Muscle layer of duodenum (tissue), 2 donors: ENCODE measurements around the gene LY6G6D.

Experiments used
- H3K27ac ChIP-seq: one replicate; pipeline ENCODE4 v1.7.0; 2013; ENCODE audit warnings: mild to moderate bottlenecking, low read length
- H3K27me3 ChIP-seq: one replicate; pipeline ENCODE4 v1.7.0; 2013; ENCODE audit warnings: low read depth, mild to moderate bottlenecking, control low read depth, low read length
- H3K36me3 ChIP-seq, 2 donors: one replicate each; pipeline ENCODE4 v1.7.0; 2013; ENCODE audit warnings: low read length in 2 of 2, control low read depth in 1 of 2, mild to moderate bottlenecking in 1 of 2; ENCODE audit not compliant: insufficient read depth in 2 of 2, control insufficient read depth in 1 of 2
- H3K4me1 ChIP-seq, 2 donors: one replicate each; pipeline ENCODE4 v1.7.0; 2013; ENCODE audit warnings: low read length in 2 of 2, mild to moderate bottlenecking in 2 of 2, control low read depth in 1 of 2, moderate library complexity in 1 of 2; ENCODE audit not compliant: insufficient read depth in 2 of 2, control insufficient read depth in 1 of 2
- H3K4me3 ChIP-seq, 2 donors: one replicate each; pipeline ENCODE4 v1.7.0; 2013; ENCODE audit warnings: low read length in 2 of 2, low read depth in 1 of 2, mild to moderate bottlenecking in 1 of 2
- H3K9me3 ChIP-seq, 2 donors: one replicate each; pipeline ENCODE4 v1.7.0; 2013; ENCODE audit warnings: low read length in 2 of 2, control low read depth in 1 of 2, mild to moderate bottlenecking in 1 of 2; ENCODE audit not compliant: control insufficient read depth in 1 of 2
- donor health status: healthy.

The LY6G6D gene

GRCh38 chr6:31732029-31732428 is 16.9 kb downstream of the LY6G6D start:
- H3K27me3 ChIP-seq = no peaks in the 10 kb centered on the region

GRCh38 chr6:31733734-31734133 is 18.6 kb downstream of the LY6G6D start:
- Histone ChIP-seq H3K27ac (peak overlapping the region; percentile 100), H3K9me3 (no peaks in the 10 kb centered on the region), H3K4me3 (peak overlapping the region; percentile 92 to 100), H3K27me3 (no peaks in the 10 kb centered on the region), H3K4me1 (peaks cover 4 to 44% of the 10 kb centered on the region in 2 donors), H3K36me3 (peaks cover 35 to 47% of the 10 kb centered on the region in 2 donors)

More at GRCh38 chr6:31732029-31732428, 16.9 kb downstream of the LY6G6D start:
- Histone ChIP-seq H3K4me1 (peaks cover 4 to 53% of the 10 kb centered on the region in 2 donors), H3K36me3 (peaks cover 35 to 53% of the 10 kb centered on the region in 2 donors), H3K27ac (no peak overlapping the region), H3K9me3 (no peaks in the 10 kb centered on the region), H3K4me3 (no peak overlapping the region)

GRCh38 chr6:31734247-31734820 is 19.2 kb downstream of the LY6G6D start:
- H3K4me1 ChIP-seq = peaks cover 4 to 41% of the 10 kb centered on the region in 2 donors
- H3K4me3 ChIP-seq = peak overlapping the region; percentile 92 to 100
- peaks cover 35 to 47% of the 10 kb centered on the region in 2 donors for H3K36me3 ChIP-seq

GRCh38 chr6:31734821-31735406 is 19.8 kb downstream of the LY6G6D start:
- no peaks in the 10 kb centered on the region for H3K9me3 ChIP-seq
- peaks cover 4 to 41% of the 10 kb centered on the region in 2 donors for H3K4me1 ChIP-seq
- H3K27ac ChIP-seq = peak overlapping the region; percentile 100
- peak overlapping the region; percentile 92 to 100 for H3K4me3 ChIP-seq
- no peaks in the 10 kb centered on the region for H3K27me3 ChIP-seq
- H3K36me3 ChIP-seq = peaks cover 35 to 47% of the 10 kb centered on the region in 2 donors

More at GRCh38 chr6:31734247-31734820, 19.2 kb downstream of the LY6G6D start:
- no peaks in the 10 kb centered on the region for H3K9me3 ChIP-seq
- peak overlapping the region; percentile 100 for H3K27ac ChIP-seq
- no peaks in the 10 kb centered on the region for H3K27me3 ChIP-seq

GRCh38 chr6:31736021-31736767 is 21.0 kb downstream of the LY6G6D start, which contains the start of gene CLIC1:
Gene CLIC1, minus strand, starts transcription at chr6:31736530. Its CDS starts 230 bp downstream, at chr6:31736300.
- Histone ChIP-seq H3K4me1 (peaks cover 4 to 40% of the 10 kb centered on the region in 2 donors), H3K4me3 (peak within 1 kb of the TSS; percentile 92 to 100), H3K9me3 (no peaks in the 10 kb centered on the region), H3K27me3 (no peaks in the 10 kb centered on the region), H3K36me3 (peaks cover 29 to 42% of the 10 kb centered on the region in 2 donors), H3K27ac (peak within 1 kb of the TSS; percentile 100)

- H3K4me1 ChIP-seq = peaks cover 4 to 38% of the 10 kb centered on the region in 2 donors
- peaks cover 23 to 39% of the 10 kb centered on the region in 2 donors for H3K36me3 ChIP-seq
- peak overlapping the region; percentile 100 for H3K27ac ChIP-seq
- no peaks in the 10 kb centered on the region for H3K27me3 ChIP-seq
- H3K4me3 ChIP-seq = peak overlapping the region; percentile 92 to 100
- H3K9me3 ChIP-seq = no peaks in the 10 kb centered on the region
Observed at GRCh38 chr6:31736768-31737314, 21.7 kb downstream of the LY6G6D start.

GRCh38 chr6:31737315-31737990 is 22.3 kb downstream of the LY6G6D start:
- H3K27ac ChIP-seq = peak overlapping the region; percentile 100
- H3K9me3 ChIP-seq = no peaks in the 10 kb centered on the region
- H3K4me1 ChIP-seq = peaks cover 4 to 32% of the 10 kb centered on the region in 2 donors
- no peaks in the 10 kb centered on the region for H3K27me3 ChIP-seq
- H3K4me3 ChIP-seq = peak overlapping the region; percentile 27 to 92
- H3K36me3 ChIP-seq = peaks cover 16 to 35% of the 10 kb centered on the region in 2 donors

GRCh38 chr6:31737991-31738979 is 23.1 kb downstream of the LY6G6D start:
- H3K36me3 ChIP-seq = peaks cover 12 to 28% of the 10 kb centered on the region in 2 donors
- no peaks in the 10 kb centered on the region for H3K9me3 ChIP-seq
- H3K4me1 ChIP-seq = peaks cover 4 to 28% of the 10 kb centered on the region in 2 donors
- H3K27me3 ChIP-seq = no peaks in the 10 kb centered on the region
- peak overlapping the region; percentile 19 to 27 for H3K4me3 ChIP-seq
- peak overlapping the region; percentile 100 for H3K27ac ChIP-seq

GRCh38 chr6:31739639-31740396 is 24.7 kb downstream of the LY6G6D start, which contains the start of gene MSH5:
Gene MSH5, plus strand, starts transcription at chr6:31740005. Its CDS starts 462 bp downstream, at chr6:31740467.
- Histone ChIP-seq H3K27me3 (no peaks in the 10 kb centered on the region), H3K36me3 (peaks cover 0 to 16% of the 10 kb centered on the region in 2 donors), H3K9me3 (no peaks in the 10 kb centered on the region), H3K4me3 (peak within 1 kb of the TSS; percentile 68 to 94), H3K27ac (peak within 1 kb of the TSS; percentile 100), H3K4me1 (peaks cover 0 to 12% of the 10 kb centered on the region in 2 donors)
